ENCODE data around the gene HSPA4L.

HSPA4L gene

GRCh38 chr4:127782275-127783025 is at the start of gene HSPA4L:
TSS of gene HSPA4L (plus strand) at chr4:127782322. CDS start at chr4:127782551, 229 bp downstream.
- DNase-seq, result peak; percentile 37

- DNase-seq, result peak; percentile 7
Measured at GRCh38 chr4:127732623-127733328, 49.3 kb upstream of the HSPA4L start.

- no peak for DNase-seq
Measured at GRCh38 chr4:127734976-127735375, 47.1 kb upstream of the HSPA4L start.

- DNase-seq, result no peak
Measured at GRCh38 chr4:127737295-127737694, 44.8 kb upstream of the HSPA4L start.

- DNase-seq, result no peak
Measured at GRCh38 chr4:127741247-127741646, 40.9 kb upstream of the HSPA4L start.

GRCh38 chr4:127747883-127748282 is 34.2 kb upstream of the HSPA4L start:
- DNase-seq, result no peak

GRCh38 chr4:127748957-127749356 is 33.2 kb upstream of the HSPA4L start:
- no peak for DNase-seq

GRCh38 chr4:127756906-127757305 is 25.2 kb upstream of the HSPA4L start:
- DNase-seq, result no peak

- no peak for DNase-seq
Measured at GRCh38 chr4:127759228-127759820, 22.8 kb upstream of the HSPA4L start.

- no peak for DNase-seq
Measured at GRCh38 chr4:127759893-127760292, 22.2 kb upstream of the HSPA4L start.

GRCh38 chr4:127771535-127772275 is 10.4 kb upstream of the HSPA4L start:
- no peak for DNase-seq

GRCh38 chr4:127772769-127773671 is 9.1 kb upstream of the HSPA4L start:
- no peak for DNase-seq

- no peak for DNase-seq
Measured at GRCh38 chr4:127775843-127776242, 6.3 kb upstream of the HSPA4L start.

GRCh38 chr4:127776620-127777019 is 5.5 kb upstream of the HSPA4L start:
- DNase-seq, result no peak

- no peak for DNase-seq
Measured at GRCh38 chr4:127777487-127777886, 4.6 kb upstream of the HSPA4L start.

- peak; percentile 53 for DNase-seq
Measured at GRCh38 chr4:127778102-127778501, 4.0 kb upstream of the HSPA4L start.

GRCh38 chr4:127780598-127780997 is 1.5 kb upstream of the HSPA4L start:
- DNase-seq, result no peak

- DNase-seq, result no peak
Measured at GRCh38 chr4:127781300-127782024, 660 bp upstream of the HSPA4L start.

GRCh38 chr4:127782025-127782274 is 172 bp upstream of the HSPA4L start:
- DNase-seq, result peak; percentile 66

GRCh38 chr4:127783026-127783769 is 1.1 kb downstream of the HSPA4L start:
- DNase-seq, result peak; percentile 28

Measured in NCI-H1048 (cell line).